CD4-positive, alpha-beta T cell treated with Interleukin-4 for 4 hours (primary cell): ENCODE data around the gene BID.

Experiments used
- DNase-seq: peaks from one replicate; pipeline ENCODE4 v3.0.0-alpha.2; 2020

BID gene

GRCh38 chr22:17782621-17783020 lies 8.4 kb upstream of the BID start:
- no peak for DNase-seq

GRCh38 chr22:17782158-17782557 lies 7.9 kb upstream of the BID start:
- DNase-seq = no peak

- DNase-seq = peak; percentile 81
Observed at GRCh38 chr22:17781319-17782031, 7.2 kb upstream of the BID start.

GRCh38 chr22:17780741-17781318 lies 6.6 kb upstream of the BID start:
- no peak for DNase-seq

DNA sequence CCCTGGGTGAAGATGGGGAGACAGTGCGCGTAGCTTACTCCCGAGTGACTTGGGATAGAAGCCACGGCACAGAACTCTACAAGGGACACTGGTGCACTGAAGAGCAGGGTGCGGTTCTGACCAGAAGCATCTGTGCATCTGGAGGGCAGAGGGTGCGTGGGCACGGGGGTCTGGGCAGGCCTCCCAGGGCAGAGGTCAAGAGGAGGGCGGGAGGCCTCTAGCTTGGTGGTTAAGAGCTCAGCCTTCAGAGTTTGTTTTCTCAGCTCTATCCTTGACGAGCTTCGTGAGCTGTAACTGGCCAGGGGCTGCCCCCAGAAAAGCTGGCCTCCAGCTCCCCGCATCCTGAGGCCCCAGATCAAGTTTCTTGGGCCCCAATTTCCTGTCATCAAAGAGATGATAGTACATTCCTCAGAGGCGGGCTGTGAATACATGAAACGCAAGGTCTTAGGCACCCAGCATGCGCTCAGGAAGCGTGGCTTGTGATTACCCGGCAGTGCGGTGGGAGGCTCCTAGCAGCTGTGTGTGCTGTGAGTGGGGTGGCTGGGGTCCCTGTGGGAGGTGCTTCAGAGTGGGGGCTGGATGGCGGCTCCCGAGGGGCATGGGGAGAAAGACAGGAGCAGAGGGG lies 6.0 kb upstream of the BID start:
- no peak for DNase-seq

GRCh38 chr22:17779286-17780115 lies 5.2 kb upstream of the BID start:
- no peak for DNase-seq

DNA sequence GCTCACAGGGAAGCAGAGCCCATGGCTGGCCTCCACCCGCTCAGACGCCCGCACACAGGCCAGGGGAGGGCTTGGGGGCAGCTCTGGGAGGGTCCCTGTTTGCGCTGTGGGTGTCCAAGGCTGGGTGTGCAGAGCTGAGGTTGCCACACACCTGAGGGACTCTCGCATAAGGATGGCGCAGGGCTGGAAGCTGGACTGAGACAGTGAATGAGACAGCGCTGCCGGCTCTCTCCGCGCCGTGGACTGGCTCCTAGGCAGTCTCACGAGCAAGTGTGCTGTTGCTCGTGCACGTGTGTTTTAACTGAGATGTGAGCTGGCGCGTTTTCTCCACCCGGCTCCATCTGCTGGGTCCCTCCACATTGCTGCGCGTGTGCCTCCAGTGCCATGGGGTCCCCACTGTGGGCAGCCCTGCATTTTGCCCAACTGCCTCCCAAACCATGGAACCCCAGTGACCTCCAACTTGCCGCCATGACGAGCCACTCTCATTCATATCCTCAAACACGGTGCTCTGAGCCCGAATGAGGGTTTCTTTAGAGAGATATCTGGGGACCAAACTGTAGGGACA lies 4.2 kb upstream of the BID start:
- DNase-seq = no peak

DNA sequence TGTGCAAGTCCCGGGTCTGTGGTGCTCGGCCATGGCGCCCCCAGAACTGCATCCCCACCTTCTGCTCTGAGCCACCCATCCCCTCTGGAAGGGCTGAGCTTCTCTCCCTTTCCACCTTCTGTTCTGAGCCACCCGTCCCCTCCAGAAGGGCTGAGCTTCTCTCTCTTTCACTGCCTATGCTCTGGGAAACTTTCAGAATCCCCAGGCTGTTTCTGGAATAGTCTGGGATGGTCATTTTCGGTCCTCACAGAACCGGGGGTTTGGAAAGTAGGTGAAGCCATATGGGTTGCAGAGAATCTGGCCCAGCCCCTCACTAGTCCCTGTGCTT lies 3.4 kb upstream of the BID start:
- DNase-seq = no peak

- peak; percentile 80 for DNase-seq
Observed at GRCh38 chr22:17777005-17777716, 2.9 kb upstream of the BID start.

DNA sequence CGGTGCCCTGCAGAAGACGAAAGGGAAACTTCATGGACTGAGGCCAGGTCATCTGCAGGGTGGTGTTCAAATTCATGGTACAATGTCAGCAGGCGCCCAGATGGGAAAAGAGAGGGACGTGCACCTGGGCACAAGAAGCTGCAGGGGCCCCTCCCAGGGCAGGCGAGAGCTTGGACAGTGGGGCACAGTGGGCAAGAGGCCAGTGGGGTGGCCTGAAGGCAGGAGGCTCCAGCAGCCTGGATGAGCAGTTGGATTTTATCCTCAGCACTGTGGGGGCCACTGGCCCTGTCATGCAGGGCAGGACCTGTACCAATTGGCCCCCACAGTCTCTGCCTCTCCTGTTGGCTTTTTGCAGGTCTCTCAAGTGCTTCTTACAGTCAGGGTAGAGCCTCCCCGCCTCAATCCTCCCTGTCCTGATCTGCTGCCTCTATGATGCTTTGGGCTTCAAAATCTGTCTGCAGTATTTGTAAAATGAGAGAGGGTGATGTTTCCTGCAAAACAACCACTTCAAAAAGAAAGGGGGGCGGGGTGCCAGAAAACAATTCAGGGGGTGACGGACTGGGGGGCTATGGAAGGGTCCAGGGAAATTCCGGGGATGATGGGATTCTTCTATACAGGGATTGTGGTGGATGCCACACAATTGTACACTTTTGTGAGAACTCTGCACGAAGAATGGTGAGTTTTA lies 1.7 kb upstream of the BID start:
- peak; percentile 27 for DNase-seq

DNA sequence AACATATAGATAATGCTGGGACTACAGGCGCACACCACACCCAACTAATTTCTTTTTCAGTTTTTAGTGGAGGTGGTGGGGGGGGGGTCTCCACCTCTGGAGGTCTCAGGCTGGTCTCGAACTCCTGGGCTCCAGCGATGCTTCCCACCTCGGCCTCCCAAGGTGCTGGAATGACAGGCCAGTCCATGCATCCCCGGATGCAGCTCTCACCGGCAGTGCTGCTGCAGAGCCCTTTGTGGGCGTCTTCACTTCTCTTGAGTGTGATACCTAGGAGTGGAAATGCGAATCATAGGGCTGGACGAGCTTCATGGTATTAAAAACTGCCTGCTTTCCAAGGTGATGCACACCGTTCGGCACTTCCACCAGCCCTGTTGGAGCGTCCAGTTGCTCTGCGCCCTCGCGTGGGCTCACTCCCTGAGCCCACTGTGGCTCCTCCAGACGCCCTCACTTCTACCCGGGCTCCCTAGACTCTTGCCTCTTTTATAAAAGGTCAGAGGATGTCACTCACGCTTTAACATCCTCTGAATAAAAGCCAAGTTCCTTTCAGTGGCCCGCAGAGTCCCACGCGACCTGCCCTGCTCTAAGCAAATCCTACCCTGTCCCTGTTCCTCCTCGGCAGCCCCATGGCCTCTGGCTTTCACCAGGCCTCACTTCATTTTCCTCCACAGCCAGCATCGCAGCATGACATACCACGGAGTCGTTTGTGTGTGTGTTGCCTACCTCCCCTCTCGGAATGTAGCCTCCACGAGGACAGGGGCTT lies 837 bp upstream of the BID start:
- DNase-seq = no peak

DNA sequence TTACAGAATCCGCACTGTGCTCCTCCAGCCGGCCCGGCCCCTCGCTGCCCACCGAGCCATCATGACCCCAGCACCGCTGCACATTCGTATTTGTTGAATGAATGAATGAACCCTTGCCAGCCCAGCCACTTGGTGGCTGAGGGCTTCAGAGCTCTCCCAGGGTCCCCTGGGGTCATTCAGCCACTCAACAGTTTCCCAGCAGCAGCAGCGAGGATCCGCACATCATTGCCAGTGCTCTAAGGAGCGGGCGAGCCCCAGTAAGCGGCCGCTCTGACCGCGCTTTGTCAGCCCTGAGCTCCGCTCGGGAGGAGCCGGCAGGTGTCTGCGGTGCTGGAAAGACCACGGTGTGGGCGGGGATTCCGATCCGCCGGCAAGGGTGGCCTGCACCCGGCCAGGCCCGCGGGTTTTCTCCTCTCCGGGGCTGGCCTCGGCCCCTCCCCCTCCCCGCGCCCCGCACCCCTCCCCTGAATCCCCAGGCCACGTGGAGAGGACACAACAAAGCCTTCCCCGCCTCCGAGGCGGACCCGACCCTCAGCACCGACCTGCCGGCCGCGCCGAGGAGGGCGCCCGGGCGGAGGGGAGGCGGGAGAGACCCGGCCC lies 563 bp downstream of the BID start:
- DNase-seq = peak; percentile 56

DNA sequence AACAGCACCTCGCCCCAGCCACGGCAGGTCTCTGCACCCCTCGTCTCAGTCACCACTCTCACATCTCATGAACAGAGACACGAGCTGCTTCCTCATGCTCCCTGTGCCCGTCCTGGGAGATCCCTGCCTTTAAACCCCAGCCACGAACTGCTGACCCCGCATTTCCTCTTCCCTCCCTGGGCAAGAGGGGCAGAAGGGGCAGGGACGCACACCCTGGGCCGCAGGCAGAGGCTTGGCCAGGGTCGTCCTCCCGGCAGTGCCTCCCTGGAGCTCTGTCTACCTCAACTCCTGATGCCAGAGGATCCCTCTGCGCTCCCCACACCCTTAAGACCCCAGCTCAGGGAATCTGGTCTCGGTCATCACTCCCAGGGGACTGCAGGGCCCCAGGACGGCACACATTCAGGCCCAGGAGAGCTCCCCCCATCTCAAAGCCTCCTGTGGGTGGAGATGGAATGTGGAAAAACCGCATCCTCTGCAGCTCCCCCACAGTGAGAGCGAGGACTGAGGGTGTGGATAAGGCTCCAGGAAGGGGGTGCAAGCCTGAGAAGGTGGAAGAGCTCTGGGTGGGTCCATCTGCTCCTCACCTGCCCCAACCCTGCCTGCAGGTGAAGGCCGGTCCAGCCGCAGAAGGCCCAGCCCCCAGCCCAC lies 1.2 kb downstream of the BID start:
- no peak for DNase-seq

GRCh38 chr22:17772249-17772957 lies 1.9 kb downstream of the BID start:
- no peak for DNase-seq

DNA sequence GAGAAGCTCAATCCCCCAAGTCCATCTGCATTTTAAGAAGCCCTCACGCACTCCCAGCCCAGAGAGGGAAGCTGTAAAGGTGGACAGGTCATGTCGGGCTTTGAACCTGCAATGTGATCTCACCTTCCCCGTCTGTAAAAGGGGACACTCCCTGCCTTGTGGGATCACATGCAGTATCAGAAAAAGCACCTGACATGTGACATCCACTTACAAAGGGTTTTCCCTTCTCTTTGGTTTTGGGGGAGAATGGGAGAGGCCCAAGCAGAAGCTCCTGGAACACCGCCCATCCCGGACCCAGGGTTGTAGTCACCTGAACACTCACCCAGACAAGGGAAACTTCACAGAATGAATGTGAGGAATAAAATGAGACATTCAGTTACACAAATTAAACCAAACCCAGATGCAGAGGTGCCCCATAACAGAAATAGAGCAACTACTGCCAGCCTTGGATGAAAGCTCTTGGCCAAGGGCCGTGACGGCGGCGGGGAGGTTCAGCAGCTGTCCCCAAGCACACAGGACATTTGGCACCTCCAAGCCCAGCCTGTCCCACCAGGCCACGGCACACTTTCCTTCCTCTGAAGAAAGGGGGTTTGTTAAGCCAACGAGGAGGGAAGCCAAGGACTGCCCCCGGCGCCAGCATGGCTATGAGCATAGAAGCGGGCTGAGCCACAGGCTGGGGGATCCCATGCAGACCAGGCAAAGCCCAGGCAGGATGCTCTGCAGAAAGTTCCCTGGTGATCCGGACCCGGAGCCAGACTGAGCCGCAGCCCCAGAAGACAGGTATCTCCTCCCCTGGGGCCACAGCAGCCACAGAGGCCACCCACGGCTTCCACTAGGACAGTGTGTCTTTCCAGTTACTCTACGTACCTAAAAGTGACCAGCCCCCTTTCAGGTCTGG lies 3.8 kb downstream of the BID start:
- DNase-seq = no peak

DNA sequence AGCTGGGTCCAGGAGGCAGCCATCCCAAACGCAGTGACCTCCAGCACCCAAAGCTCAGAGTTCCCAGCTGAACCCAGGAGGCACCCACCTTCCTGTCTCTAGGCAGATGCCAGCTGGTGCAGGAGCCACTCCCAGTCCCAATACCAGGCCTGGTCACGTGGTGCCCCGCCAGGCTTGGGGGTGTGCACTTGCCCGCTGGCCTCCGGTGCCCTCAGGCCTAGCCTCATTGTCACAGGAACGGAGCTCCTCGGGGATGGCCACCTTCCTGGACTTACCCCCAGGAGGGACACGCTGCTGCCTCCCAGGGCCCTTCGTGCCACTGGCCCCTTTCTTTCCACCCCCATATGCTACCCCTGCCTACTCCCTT lies 4.6 kb downstream of the BID start:
- DNase-seq = no peak

- no peak for DNase-seq
Observed at GRCh38 chr22:17769013-17769715, 5.1 kb downstream of the BID start.
